Stomach (tissue), 9 donors: ENCODE results near the gene BRSK2. TPM values are rescaled to one million over a fixed set of nuclear protein-coding genes. Genes with fewer than 3 reads are reported as not detected.
"Not testable (repeated sequence)": the region's sequence is repeated elsewhere in the genome, so short reads cannot be mapped to it uniquely, and the experiment has no call there.

Source experiments
- DNase-seq, 2 donors: peaks; one replicate each; pipeline versions ENCODE4 v3.0.0 to v3.0.0-alpha.2; 2013 to 2019
- H3K27ac ChIP-seq, 5 donors: fragments of 200-600 bp in 4 of 5; sonication (generic) in 4 of 5; one replicate each; pipeline ENCODE4 v1.5.1; 2013 to 2019; ENCODE audit warnings: mild to moderate bottlenecking in 1 of 5, moderate library complexity in 1 of 5
- H3K27me3 ChIP-seq, 3 donors: fragments of 200-600 bp; sonication (generic); one replicate each; pipeline ENCODE4 v1.5.1; 2017 to 2019; ENCODE audit warnings: mixed run types in 1 of 3
- H3K36me3 ChIP-seq, 4 donors: fragments of 200-600 bp; sonication (generic); 1 replicate in 3 of 4; 2 replicates in 1 of 4; pipeline ENCODE4 v1.5.1; 2016 to 2019
- H3K4me1 ChIP-seq, 4 donors: fragments of 200-600 bp; sonication (generic); one replicate each; pipeline ENCODE4 v1.5.1; 2016 to 2019
- H3K4me3 ChIP-seq, 4 donors: fragments of 200-600 bp; sonication (generic) in 3 of 4; one replicate each; pipeline ENCODE4 v1.5.1; 2016 to 2019; ENCODE audit warnings: mild to moderate bottlenecking in 1 of 4
- H3K9me3 ChIP-seq, 4 donors: fragments of 200-600 bp; sonication (generic); one replicate each; pipeline ENCODE4 v1.5.1; 2016 to 2019
- EP300 ChIP-seq: sonication (generic); formaldehyde crosslinking; IDR thresholded peaks from one replicate; pipeline ENCODE4 v1.6.1; 2017; ENCODE audit warnings: antibody characterized with exemption
- POLR2A ChIP-seq, 4 donors: fragments of 450-650 bp; IDR thresholded peaks; one replicate each; pipeline ENCODE4 v1.6.1; 2016; ENCODE audit warnings: antibody characterized with exemption in 4 of 4, control low read depth in 2 of 4, mild to moderate bottlenecking in 1 of 4, moderate library complexity in 1 of 4
- POLR2AphosphoS5 ChIP-seq, 3 donors: sonication (generic); formaldehyde crosslinking; IDR thresholded peaks; one replicate each; pipeline ENCODE4 v1.6.1; 2016; ENCODE audit warnings: antibody characterized with exemption in 3 of 3
- WGBS, 5 donors: extraction: QIAGEN DNeasy Blood & Tissue Kit in 3 of 5; methylation state at CpG; one replicate each; pipeline versions ENCODE4 v1.1.5 to v1.1.7; 2013 to 2018; 5-methylcytosine and 5-hydroxymethylcytosine counted together
- intact Hi-C: fragments of 100-400 bp; cut with DNase I; formaldehyde crosslinking; loops from one replicate; pipeline ENCODE4 v1.15.1; 2023; ENCODE audit warnings: low total_unique reads
- polyA plus RNA-seq, 3 donors: library from polyadenylated mRNA; stranded (reverse); fragments of 200-250 nt; gene quantifications; one replicate each; pipeline ENCODE4 v1.2.3, GENCODE V29; 2013
- total RNA-seq, 5 donors: library from RNA; depleted of rRNA; stranded (reverse); fragments of >200 nt; gene quantifications; one replicate each; pipeline versions ENCODE4 v1.1.0 to v1.2.3, GENCODE V29; 2014 to 2016
- TF ChIP-seq, protein P1 (sequence below), 7 experiments: fragments of 450-650 bp in 4 of 7; fragments of 200-600 bp in 3 of 7; sonication (generic) in 3 of 7; IDR thresholded peaks; one replicate each; pipeline ENCODE4 v1.5.1; 2016 to 2019; ENCODE audit warnings: antibody characterized with exemption in 7 of 7, control low read depth in 2 of 7, mild to moderate bottlenecking in 1 of 7
- donor health status: healthy with polysubstance abuse.
- donor health status: Bipolar disorder and iron deficiency.
- donor health status: healthy.

Gene BRSK2
- total and polyA plus RNA-seq, 8 donors = 1.8 to 6.9 (median 1.8) TPM; not detected in 3

GRCh38 chr11:1358286-1358685 is 31.4 kb upstream of the BRSK2 start:
- peak; percentile 76 to 82 for DNase-seq
- intact Hi-C loops = no loop called here
- Histone ChIP-seq H3K36me3 (no peaks in the 10 kb centered on the region), H3K9me3 (no peaks in the 10 kb centered on the region), H3K4me1 (peaks cover 7 to 23% (median 18%) of the 10 kb centered on the region in 4 donors), H3K27me3 (peaks cover 0 to 22% (median 0%) of the 10 kb centered on the region in 3 donors), H3K27ac (peak overlapping the region in 3 of 5 donors; percentile 20 to 51 (median 25)), H3K4me3 (no peak overlapping the region)
- TF ChIP-seq EP300 = no peak
- no peak for TF ChIP-seq POLR2A (IDR thresholded peaks at IDR 0.05)
- TF ChIP-seq, protein P1, sequence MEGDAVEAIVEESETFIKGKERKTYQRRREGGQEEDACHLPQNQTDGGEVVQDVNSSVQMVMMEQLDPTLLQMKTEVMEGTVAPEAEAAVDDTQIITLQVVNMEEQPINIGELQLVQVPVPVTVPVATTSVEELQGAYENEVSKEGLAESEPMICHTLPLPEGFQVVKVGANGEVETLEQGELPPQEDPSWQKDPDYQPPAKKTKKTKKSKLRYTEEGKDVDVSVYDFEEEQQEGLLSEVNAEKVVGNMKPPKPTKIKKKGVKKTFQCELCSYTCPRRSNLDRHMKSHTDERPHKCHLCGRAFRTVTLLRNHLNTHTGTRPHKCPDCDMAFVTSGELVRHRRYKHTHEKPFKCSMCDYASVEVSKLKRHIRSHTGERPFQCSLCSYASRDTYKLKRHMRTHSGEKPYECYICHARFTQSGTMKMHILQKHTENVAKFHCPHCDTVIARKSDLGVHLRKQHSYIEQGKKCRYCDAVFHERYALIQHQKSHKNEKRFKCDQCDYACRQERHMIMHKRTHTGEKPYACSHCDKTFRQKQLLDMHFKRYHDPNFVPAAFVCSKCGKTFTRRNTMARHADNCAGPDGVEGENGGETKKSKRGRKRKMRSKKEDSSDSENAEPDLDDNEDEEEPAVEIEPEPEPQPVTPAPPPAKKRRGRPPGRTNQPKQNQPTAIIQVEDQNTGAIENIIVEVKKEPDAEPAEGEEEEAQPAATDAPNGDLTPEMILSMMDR (IDR thresholded peaks at IDR 0.05) = peak in 1 of 7 experiments; percentile 16
- TF ChIP-seq POLR2AphosphoS5 (IDR thresholded peaks at IDR 0.05) = no peak
- WGBS, 5 donors = 12 to 32% (median 23%) methylated on average over 8 to 16 of the region's 16 CpGs

GRCh38 chr11:1358931-1359330 is 30.8 kb upstream of the BRSK2 start:
- Histone ChIP-seq H3K27me3 (peaks cover 0 to 16% (median 0%) of the 10 kb centered on the region in 3 donors), H3K4me1 (peaks cover 7 to 23% (median 18%) of the 10 kb centered on the region in 4 donors)
- DNase-seq, H3K36me3 ChIP-seq, H3K27ac ChIP-seq, H3K9me3 ChIP-seq, intact Hi-C loops, H3K4me3 ChIP-seq: not testable (repeated sequence)
- WGBS, 5 donors = 87 to 93% (median 90%) methylated on average over 17 of the region's 17 CpGs

DNA sequence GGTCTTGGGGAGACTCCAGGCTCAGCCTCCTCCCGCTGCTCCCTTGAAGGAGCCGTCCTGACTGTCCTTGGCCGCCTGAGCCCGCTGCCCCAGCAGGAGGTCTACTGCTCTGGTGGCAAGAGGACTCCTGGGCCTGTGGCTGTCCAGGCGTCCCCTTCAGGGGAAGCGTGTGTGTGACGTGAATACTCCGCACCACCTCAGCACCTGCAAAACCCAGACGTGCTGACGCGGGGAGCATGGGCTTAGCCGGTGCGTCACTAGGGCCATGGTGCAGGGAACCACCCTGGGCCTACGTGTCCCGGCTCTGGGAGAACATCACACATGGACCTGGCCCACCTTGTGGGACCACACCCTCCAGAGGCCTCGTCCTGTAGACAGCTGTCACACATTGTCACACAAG is 30.2 kb upstream of the BRSK2 start:
- TF ChIP-seq POLR2A (IDR thresholded peaks at IDR 0.05) = no peak
- WGBS, 5 donors = 92 to 96% (median 95%) methylated on average over 15 to 16 of the region's 16 CpGs
- peaks cover 7 to 23% (median 18%) of the 10 kb centered on the region in 4 donors for H3K4me1 ChIP-seq
- no peaks in the 10 kb centered on the region for H3K36me3 ChIP-seq
- H3K27me3 ChIP-seq = peaks cover 0 to 9% (median 0%) of the 10 kb centered on the region in 3 donors
- no peak for DNase-seq
- intact Hi-C loops = no loop called here
- no peak overlapping the region for H3K27ac ChIP-seq
- no peak overlapping the region for H3K4me3 ChIP-seq
- peaks cover 0 to 11% (median 5%) of the 10 kb centered on the region in 4 donors for H3K9me3 ChIP-seq

- 83 to 92% (median 87%) methylated on average over 13 to 20 of the region's 20 CpGs for WGBS, 5 donors
- Histone ChIP-seq H3K27ac (no peak overlapping the region), H3K27me3 (peaks cover 0 to 9% (median 0%) of the 10 kb centered on the region in 3 donors), H3K4me1 (peaks cover 7 to 23% (median 18%) of the 10 kb centered on the region in 4 donors), H3K9me3 (peaks cover 0 to 18% (median 13%) of the 10 kb centered on the region in 4 donors), H3K4me3 (no peak overlapping the region), H3K36me3 (no peaks in the 10 kb centered on the region)
- DNase-seq = no peak
- intact Hi-C loops = no loop called here
- TF ChIP-seq EP300 (no peak), POLR2A (IDR thresholded peaks at IDR 0.05) (no peak), POLR2AphosphoS5 (IDR thresholded peaks at IDR 0.05) (no peak)
- TF ChIP-seq, protein P1 (IDR thresholded peaks at IDR 0.05) = no peak
Observed at GRCh38 chr11:1360181-1360834, 29.4 kb upstream of the BRSK2 start.

GRCh38 chr11:1360835-1361357 is 28.8 kb upstream of the BRSK2 start:
- 85 to 92% (median 88%) methylated on average over 9 to 16 of the region's 16 CpGs for WGBS, 5 donors
- TF ChIP-seq EP300 = no peak
- no peak for TF ChIP-seq POLR2A (IDR thresholded peaks at IDR 0.05)
- TF ChIP-seq, protein P1 (IDR thresholded peaks at IDR 0.05) = no peak
- no peak for TF ChIP-seq POLR2AphosphoS5 (IDR thresholded peaks at IDR 0.05)
- Histone ChIP-seq H3K4me1 (peaks cover 7 to 20% (median 16%) of the 10 kb centered on the region in 4 donors), H3K9me3 (peaks cover 0 to 24% (median 19%) of the 10 kb centered on the region in 4 donors), H3K36me3 (no peaks in the 10 kb centered on the region), H3K27ac (no peak overlapping the region), H3K27me3 (peaks cover 0 to 7% (median 0%) of the 10 kb centered on the region in 3 donors), H3K4me3 (no peak overlapping the region)
- intact Hi-C loops = no loop called here
- DNase-seq = no peak
